COR-L47 (cell line): ENCODE data around the gene CCDC15.
"Not testable (repeated sequence)": the region's sequence is repeated elsewhere in the genome, so short reads cannot be mapped to it uniquely, and the experiment has no call there.

ENCODE experiments used
- DNase-seq: peaks from one replicate; lab custom pipeline; 2025; lab: John Stamatoyannopoulos, UW

CCDC15 gene

GRCh38 chr11:124941703-124942102, 12.3 kb upstream of the CCDC15 start:
- no peak for DNase-seq

- no peak for DNase-seq
These were observed 11.3 kb upstream of the CCDC15 start for GRCh38 chr11:124942466-124943253.

DNA sequence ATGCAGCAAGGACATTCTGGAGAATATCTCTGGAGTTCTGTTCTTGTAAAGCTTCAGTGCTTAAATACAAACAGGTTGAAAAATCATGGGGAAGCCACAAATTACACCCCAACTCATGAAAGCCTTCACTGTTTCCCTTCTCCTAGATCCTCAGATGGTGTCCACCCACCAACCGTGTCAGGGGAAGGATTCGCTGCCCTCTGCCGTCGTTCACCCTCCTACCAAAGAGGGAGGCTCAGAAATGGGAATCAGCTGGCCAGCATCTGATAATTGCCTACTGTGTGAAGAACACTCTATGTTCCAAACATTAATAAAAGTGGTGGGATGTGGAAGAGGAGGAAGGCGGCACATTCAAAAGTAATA, 10.8 kb upstream of the CCDC15 start:
- no peak for DNase-seq

- DNase-seq, result no peak
These were observed 10.3 kb upstream of the CCDC15 start for GRCh38 chr11:124943741-124944140.

DNA sequence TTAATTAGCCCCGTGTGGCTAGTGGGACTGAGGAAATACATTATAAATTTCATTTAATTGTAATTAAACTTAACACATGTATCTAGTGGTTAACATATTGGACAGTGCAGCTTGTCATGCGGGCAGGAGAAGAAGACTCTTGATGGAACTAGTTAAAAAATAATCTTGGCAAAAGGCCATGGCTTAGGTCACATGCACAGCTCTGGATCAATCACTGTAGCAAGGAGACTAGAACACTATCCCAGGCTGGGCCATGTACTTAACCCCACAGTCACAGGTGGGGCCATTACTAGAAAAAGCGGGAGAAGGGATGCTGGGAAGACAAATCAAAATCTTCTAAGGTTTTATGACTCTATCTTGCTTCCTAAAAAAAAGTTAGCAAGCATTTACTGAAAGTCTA, 9.4 kb upstream of the CCDC15 start:
- no peak for DNase-seq

DNA sequence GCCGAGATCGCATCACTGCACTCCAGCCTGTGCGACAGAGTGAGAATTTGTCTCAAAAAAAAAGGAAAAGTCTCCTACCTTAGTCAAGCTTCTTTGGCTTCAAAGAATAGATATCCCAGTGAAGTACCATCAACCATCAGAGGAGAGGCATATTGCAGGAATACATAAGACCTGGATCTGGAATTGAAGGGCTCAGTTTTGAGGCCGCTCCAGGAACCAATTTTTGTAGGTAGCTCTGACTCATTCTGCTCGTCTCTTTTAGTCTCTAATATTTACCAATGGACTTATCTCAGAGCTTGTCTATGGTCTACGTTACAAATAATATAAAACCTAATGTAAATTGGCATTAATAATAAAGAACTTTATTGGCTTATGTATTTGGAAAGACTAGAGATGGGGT, 8.2 kb upstream of the CCDC15 start:
- DNase-seq, result no peak

DNA sequence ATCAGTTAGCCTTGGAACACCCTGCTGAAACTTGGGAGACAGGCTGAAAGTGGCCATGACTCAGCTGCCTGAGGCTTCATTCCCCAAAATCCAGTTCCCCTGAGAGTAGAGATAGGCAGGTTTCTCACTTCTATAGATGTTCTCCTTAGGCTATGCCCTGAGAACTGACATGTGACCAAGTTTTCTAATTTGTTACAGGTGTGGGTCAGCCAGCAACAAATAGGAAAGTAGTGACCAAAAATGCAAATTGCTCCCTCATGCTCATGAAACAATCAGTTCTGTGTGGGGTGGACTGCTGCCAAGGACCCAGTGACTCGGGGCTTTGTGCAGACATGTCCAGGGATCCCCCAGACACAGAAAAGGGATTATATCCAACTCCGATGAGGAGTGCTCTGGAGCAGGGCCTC, 7.3 kb upstream of the CCDC15 start:
- DNase-seq, result no peak

- DNase-seq, result no peak
These were observed 3.2 kb upstream of the CCDC15 start for GRCh38 chr11:124950601-124951330.

GRCh38 chr11:124951341-124951740, 2.7 kb upstream of the CCDC15 start:
- no peak for DNase-seq

DNA sequence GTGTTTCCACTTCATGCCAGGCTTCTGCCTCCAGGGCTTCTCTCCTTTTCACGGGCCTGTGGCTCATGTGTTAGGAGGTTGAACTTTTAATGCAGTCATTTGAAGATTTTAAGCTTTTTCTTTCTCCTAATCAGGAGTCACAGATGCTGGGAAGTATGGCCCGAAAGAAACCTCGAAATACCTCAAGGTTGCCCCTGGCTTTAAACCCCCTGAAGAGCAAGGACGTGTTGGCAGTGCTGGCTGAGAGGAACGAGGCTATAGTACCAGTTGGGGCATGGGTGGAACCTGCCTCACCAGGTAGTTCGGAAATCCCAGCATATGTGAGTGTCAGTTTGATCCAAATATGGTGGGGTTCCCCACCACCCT, 571 bp downstream of the CCDC15 start:
- no peak for DNase-seq

- no peak for DNase-seq
These were observed 1.0 kb downstream of the CCDC15 start for GRCh38 chr11:124955035-124955434.

DNA sequence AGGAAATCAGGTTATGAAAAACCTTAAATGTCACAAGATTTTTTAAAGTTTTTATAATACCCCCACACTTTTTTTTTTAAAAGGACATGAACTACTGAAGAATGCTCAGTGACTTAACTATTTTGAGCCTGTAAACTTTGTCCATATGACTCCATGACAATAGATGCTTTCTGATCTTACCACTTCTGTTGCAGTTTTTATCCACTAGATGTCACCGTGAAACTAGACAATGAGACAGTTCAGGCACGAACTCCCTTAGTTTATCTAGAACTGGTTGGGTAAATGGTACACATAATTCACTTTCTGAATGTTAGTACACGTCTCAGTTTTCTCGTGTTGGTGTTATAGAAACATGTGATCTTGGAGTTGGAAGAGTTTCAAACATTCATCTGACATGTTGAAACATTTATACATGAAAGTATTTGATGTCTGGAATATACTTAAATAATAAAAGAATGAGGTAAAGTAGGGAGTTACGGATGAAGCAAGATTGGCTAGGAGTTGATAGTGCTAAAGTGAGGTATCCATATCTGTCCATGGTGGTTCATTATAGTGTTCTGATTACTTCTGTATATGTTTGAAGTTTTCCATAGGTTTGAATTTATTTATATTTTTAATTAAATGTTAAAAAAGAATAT, 8.1 kb downstream of the CCDC15 start:
- DNase-seq, result peak; percentile 37

GRCh38 chr11:124968197-124968596, 14.2 kb downstream of the CCDC15 start:
- not testable (repeated sequence) for DNase-seq

DNA sequence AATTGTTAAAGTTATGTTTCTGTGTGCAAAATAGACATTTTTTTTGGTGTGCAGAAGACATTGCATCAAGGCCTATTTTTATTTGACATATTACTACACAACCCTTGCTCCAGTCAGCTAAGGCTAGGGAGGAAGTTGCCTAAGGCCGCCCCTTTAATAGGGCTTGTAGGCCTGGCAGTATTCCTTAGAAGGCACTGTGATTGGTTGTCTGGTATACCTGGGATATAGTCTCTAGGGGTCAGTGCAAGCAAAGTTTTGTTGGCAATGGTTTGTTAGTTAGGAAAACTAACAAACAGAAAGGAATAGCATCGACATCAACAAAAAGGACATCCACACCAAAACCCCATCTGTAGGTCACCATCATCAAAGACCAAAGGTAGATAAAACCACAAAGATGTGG, 16.9 kb downstream of the CCDC15 start:
- DNase-seq, result no peak

GRCh38 chr11:124971810-124972209, 17.8 kb downstream of the CCDC15 start:
- no peak for DNase-seq

DNA sequence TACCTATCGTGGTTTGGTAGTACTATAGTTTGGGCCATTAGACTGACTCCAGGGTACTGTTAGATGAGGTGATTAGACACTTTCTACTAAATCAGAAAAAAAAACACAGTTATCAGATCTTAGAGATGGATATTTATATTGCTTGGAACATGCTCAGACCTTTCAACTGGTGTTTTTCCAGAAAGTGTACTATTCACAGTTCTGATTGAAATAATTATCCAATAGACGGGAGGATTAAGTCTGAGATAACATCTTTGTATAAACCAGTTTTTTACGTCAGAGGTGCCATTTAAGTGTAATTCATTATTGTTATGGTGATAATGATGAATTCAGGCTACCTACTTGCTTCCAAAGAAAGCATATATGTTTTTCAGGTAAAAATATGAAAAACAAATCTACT, 22.5 kb downstream of the CCDC15 start:
- DNase-seq, result no peak

GRCh38 chr11:124977006-124977405, 23.0 kb downstream of the CCDC15 start:
- DNase-seq, result no peak

DNA sequence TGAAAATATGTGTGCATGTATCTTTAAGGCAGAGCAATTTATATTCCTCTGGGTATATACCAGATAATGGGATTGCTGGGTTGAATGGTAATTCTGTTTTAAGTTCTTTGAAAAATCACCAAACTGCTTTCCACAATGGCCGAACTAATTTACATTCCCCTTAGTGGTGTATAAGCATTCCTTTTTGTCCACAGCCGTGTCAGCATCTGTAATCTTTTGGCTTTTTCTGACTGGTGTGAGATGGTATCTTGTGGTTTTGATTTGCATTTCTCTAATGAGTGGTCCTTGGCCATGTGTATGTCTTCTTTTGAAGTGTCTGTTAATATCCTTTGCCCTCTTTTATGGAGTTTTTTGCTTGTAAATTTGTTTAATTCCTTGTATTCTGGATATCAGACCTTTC, 24.3 kb downstream of the CCDC15 start:
- no peak for DNase-seq

DNA sequence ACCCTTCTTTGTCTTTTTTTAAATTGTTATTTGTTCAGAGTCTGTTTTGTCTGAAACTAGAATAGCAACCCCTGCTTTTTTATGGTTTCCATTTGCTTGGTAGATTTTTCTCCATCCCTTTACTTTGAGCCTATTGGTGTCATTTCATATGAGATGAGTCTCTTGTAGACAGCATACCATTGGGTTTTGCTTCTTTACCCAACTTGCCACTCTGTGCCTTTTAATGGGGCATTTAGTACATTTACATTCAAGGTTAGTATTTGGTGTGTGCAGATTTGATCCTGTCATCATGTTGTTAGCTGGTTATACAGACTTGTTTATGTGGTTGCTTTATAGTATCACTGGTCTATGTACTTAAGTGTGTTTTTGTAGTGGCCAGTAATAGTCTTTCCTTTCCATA, 28.0 kb downstream of the CCDC15 start:
- DNase-seq, result no peak

GRCh38 chr11:124983674-124984511, 29.9 kb downstream of the CCDC15 start:
- DNase-seq, result no peak

- no peak for DNase-seq
These were observed 30.5 kb downstream of the CCDC15 start for GRCh38 chr11:124984512-124984854.

DNA sequence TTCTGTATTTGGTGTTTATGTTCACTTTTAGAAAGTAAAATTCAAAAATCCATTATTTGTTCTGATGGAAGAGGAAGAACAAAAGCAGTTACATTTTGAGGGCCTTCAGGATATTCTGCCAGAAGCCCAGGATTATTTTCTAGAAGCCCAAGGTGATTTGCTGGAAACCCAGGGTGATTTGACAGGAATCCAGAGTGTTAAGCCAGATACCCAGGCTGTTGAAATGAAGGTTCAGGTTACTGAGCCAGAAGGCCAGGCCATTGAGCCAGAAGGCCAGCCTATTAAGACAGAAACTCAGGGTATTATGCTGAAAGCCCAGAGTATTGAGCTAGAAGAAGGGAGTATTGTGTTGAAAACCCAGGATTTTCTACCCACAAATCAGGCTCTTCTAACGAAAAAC, 33.1 kb downstream of the CCDC15 start:
- no peak for DNase-seq
